Measurements from ENCODE around the gene AFF3. TPM values are rescaled to one million over a fixed set of nuclear protein-coding genes. Genes with fewer than 3 reads are reported as not detected.

AFF3 gene
- total RNA-seq, 1 donor from 2014 or later: 7.3 TPM

DNA sequence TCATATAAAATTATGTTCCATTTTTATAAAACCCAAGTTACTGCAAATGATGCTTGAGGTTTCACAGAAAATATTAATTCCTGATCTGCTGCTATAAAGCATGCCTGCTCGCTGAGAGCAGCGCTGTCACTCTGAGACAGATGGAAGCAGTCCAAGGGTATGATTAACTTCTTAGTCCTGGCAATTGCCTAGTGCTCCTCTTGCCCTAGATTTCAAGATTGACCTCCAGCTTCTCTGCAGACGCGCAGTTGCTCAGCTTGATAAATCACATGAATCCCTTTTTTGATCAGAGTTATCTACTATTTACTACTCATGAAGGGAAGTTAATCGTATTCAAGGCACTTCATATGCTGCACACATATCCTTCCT, 498.0 kb downstream of the AFF3 start:
- TF ChIP-seq, protein P1, sequence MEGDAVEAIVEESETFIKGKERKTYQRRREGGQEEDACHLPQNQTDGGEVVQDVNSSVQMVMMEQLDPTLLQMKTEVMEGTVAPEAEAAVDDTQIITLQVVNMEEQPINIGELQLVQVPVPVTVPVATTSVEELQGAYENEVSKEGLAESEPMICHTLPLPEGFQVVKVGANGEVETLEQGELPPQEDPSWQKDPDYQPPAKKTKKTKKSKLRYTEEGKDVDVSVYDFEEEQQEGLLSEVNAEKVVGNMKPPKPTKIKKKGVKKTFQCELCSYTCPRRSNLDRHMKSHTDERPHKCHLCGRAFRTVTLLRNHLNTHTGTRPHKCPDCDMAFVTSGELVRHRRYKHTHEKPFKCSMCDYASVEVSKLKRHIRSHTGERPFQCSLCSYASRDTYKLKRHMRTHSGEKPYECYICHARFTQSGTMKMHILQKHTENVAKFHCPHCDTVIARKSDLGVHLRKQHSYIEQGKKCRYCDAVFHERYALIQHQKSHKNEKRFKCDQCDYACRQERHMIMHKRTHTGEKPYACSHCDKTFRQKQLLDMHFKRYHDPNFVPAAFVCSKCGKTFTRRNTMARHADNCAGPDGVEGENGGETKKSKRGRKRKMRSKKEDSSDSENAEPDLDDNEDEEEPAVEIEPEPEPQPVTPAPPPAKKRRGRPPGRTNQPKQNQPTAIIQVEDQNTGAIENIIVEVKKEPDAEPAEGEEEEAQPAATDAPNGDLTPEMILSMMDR (IDR thresholded peaks at IDR 0.05; ENCODE audit: unreplicated experiment): no peak
- no peak for DNase-seq (ENCODE audit: low spot score, unreplicated experiment)
- Mint-ChIP-seq H3K27ac (no peak overlapping the region), H3K4me1 (ENCODE audit: low read depth) (peaks cover 7% of the 10 kb centered on the region), H3K4me3 (ENCODE audit: low read depth) (no peak overlapping the region), H3K27me3 (no peaks in the 10 kb centered on the region), H3K9me3 (ENCODE audit: low read depth) (no peaks in the 10 kb centered on the region), H3K36me3 (ENCODE audit: insufficient read depth) (no peaks in the 10 kb centered on the region)

DNA sequence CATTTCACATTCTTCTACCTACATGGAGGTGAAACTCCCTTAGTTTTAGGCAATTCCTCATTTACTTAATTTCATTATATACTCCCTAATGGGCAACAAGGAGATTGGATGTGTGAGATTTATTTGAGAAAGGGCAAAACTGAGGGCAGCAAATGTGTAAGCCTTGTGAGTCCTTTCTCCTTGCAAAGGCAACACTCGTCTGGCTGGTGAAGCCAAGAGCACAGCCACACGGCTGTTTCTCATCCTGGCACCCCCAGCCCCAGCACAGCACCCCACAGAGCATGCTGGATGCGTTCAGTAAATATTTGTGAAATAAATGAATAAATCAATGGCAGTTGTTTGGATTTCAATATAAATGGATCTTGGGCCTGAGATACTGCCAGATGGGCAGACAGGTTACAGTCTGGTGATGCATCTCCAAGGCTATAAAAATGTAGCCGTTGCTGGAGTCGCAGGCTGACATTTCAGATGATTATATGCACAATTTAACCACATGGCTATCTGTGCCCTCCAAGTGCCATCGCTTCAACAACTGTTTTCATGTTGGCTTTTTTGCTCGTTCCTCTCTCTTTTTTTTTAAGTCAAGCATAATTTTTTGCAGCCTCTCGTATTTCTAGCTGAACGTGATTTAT, 498.5 kb downstream of the AFF3 start:
- no peaks in the 10 kb centered on the region for H3K9me3 Mint-ChIP-seq (ENCODE audit: low read depth)
- H3K27me3 Mint-ChIP-seq: no peaks in the 10 kb centered on the region
- peaks cover 7% of the 10 kb centered on the region for H3K4me1 Mint-ChIP-seq (ENCODE audit: low read depth)
- peak overlapping the region; percentile 19 for H3K27ac Mint-ChIP-seq
- TF ChIP-seq, protein P1 (IDR thresholded peaks at IDR 0.05; ENCODE audit: unreplicated experiment): no peak
- H3K36me3 Mint-ChIP-seq (ENCODE audit: insufficient read depth): no peaks in the 10 kb centered on the region
- no peak for DNase-seq (ENCODE audit: low spot score, unreplicated experiment)
- H3K4me3 Mint-ChIP-seq (ENCODE audit: low read depth): no peak overlapping the region

DNA sequence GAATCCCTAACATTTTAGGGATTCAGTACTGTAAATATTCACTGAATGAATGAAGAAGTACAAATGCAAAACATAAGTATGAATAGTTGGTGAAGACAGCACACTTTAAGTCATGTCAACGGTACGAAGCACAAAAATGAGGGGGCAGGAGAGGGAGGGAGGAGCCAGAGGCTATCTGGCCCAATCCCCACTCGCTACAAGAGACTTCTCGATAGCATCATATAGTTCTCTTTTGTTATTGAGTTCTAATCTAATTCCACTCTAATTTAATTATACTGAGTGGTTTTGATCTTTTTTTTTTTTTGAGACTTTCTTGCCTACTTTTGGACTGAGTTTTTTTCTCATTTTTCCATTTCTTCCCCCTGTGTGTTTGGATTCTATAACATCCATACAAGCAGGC, 500.4 kb downstream of the AFF3 start:
- no peak overlapping the region for H3K4me3 Mint-ChIP-seq (ENCODE audit: low read depth)
- H3K4me1 Mint-ChIP-seq (ENCODE audit: low read depth): peaks cover 7% of the 10 kb centered on the region
- no peak for DNase-seq (ENCODE audit: low spot score, unreplicated experiment)
- no peaks in the 10 kb centered on the region for H3K9me3 Mint-ChIP-seq (ENCODE audit: low read depth)
- no peaks in the 10 kb centered on the region for H3K36me3 Mint-ChIP-seq (ENCODE audit: insufficient read depth)
- TF ChIP-seq, protein P1 (IDR thresholded peaks at IDR 0.05; ENCODE audit: unreplicated experiment): no peak
- H3K27ac Mint-ChIP-seq: no peak overlapping the region
- H3K27me3 Mint-ChIP-seq: no peaks in the 10 kb centered on the region

DNA sequence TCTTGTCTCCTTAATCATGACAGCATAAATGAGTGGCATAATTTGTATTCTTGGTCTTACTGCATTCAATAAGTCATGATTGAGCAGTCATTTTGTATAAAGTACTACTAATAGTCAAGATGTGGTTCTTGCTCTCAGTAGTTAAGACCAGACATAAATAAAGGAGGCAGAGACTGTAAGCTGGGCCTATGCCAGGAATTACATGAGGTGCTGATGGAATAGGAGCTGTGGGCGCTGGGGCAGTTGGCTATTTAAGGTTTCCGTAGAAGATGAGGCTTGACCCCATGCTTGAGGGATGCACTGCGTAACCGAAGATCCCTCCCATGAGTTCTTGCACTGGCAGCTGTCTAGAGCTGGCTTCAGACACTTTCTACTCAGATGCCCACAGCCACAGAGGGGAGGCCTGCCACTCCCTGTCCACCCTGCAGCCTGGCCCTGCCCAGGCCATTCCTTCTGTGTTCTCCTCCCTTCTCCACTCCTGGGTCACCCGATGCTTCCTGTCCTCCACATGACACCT, 501.7 kb downstream of the AFF3 start:
- TF ChIP-seq, protein P1 (IDR thresholded peaks at IDR 0.05; ENCODE audit: unreplicated experiment): no peak
- Mint-ChIP-seq H3K4me1 (ENCODE audit: low read depth) (peaks cover 7% of the 10 kb centered on the region), H3K27me3 (no peaks in the 10 kb centered on the region), H3K9me3 (ENCODE audit: low read depth) (no peaks in the 10 kb centered on the region), H3K36me3 (ENCODE audit: insufficient read depth) (no peaks in the 10 kb centered on the region), H3K27ac (no peak overlapping the region), H3K4me3 (ENCODE audit: low read depth) (no peak overlapping the region)
- no peak for DNase-seq (ENCODE audit: low spot score, unreplicated experiment)

DNA sequence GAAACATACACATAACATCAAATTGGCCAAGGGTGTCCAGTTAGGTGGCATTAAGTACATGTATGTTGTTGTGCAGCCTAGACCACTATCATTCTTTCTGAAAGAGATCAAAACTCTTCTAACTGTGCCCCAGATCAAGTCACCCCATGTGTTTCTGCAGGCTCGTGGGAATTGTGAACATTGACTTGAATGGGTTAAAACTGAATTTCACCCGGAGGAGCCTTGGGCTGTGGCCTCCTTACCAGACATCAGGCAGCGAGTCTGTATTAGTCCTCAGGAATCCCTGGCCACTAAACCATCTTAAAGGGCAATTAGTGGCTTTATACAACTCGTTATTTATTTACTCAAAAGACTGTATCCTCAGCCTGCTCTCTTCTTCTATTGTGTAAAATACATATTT, 503.6 kb downstream of the AFF3 start:
- TF ChIP-seq, protein P1 (IDR thresholded peaks at IDR 0.05; ENCODE audit: unreplicated experiment): no peak
- DNase-seq (ENCODE audit: low spot score, unreplicated experiment): no peak
- no peaks in the 10 kb centered on the region for H3K27me3 Mint-ChIP-seq
- no peaks in the 10 kb centered on the region for H3K36me3 Mint-ChIP-seq (ENCODE audit: insufficient read depth)
- no peak overlapping the region for H3K4me3 Mint-ChIP-seq (ENCODE audit: low read depth)
- H3K27ac Mint-ChIP-seq: peak overlapping the region; percentile 52
- H3K4me1 Mint-ChIP-seq (ENCODE audit: low read depth): peaks cover 2% of the 10 kb centered on the region
- H3K9me3 Mint-ChIP-seq (ENCODE audit: low read depth): no peaks in the 10 kb centered on the region

Data from progenitor cell of endocrine pancreas (in vitro differentiated cells).